ENCODE data around the gene OR10G3.

Gene OR10G3

DNA sequence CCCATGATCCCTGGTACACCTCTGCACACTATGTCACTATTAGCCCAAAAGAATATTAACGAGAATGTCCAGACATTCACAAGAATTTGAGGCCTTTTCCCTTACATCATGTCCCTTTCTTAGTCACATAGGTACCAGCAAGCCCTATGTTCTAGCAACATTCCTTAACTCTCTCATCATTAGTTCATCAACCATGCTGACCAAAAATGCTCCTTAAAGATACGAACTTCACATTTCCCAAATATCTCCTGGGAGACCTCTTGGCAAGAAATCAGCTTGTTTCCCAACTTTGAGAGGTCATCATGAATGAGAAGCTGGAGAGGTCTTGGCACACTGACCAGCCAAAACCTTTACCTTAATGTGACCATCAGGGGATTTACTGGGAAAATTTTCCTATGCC, 58.4 kb downstream of the OR10G3 start:
- Histone ChIP-seq H3K27ac (ENCODE audit: low read length) (no peak overlapping the region), H3K9ac (ENCODE audit: low read length) (no peak overlapping the region), H3K27me3 (ENCODE audit: control insufficient read depth, insufficient read depth, low read length) (no peaks in the 10 kb centered on the region), H3K4me1 (ENCODE audit: control insufficient read depth, low read depth, low read length) (peaks cover 30% of the 10 kb centered on the region), H3K9me3 (ENCODE audit: control insufficient read depth, low read depth, low read length) (no peaks in the 10 kb centered on the region), H3K4me3 (ENCODE audit: low read length) (no peak overlapping the region), H3K36me3 (ENCODE audit: control insufficient read depth, low read depth, low read length) (peaks cover 47% of the 10 kb centered on the region)

DNA sequence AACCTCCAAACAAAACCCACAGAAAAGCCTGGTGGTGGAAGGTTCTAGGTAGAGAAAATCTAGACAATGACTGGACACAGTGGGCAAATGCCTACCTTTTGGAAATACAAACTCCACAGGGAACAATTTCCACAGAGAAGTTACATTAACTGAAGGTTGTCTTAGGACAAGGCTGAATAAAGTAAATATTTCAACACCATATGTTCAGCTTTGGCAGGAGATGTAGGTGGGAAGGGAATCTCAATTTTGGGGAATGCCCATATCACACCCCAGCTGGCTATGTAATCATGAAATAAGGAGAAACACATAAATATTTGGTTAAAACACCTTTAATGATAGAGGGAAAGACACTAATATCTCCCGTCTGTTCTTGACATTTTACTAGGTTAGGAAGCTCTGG, 59.1 kb downstream of the OR10G3 start:
- no peak overlapping the region for H3K27ac ChIP-seq (ENCODE audit: low read length)
- H3K4me1 ChIP-seq (ENCODE audit: control insufficient read depth, low read depth, low read length) = peaks cover 30% of the 10 kb centered on the region
- no peaks in the 10 kb centered on the region for H3K9me3 ChIP-seq (ENCODE audit: control insufficient read depth, low read depth, low read length)
- H3K27me3 ChIP-seq (ENCODE audit: control insufficient read depth, insufficient read depth, low read length) = no peaks in the 10 kb centered on the region
- H3K36me3 ChIP-seq (ENCODE audit: control insufficient read depth, low read depth, low read length) = peaks cover 47% of the 10 kb centered on the region
- H3K9ac ChIP-seq (ENCODE audit: low read length) = no peak overlapping the region
- H3K4me3 ChIP-seq (ENCODE audit: low read length) = no peak overlapping the region

DNA sequence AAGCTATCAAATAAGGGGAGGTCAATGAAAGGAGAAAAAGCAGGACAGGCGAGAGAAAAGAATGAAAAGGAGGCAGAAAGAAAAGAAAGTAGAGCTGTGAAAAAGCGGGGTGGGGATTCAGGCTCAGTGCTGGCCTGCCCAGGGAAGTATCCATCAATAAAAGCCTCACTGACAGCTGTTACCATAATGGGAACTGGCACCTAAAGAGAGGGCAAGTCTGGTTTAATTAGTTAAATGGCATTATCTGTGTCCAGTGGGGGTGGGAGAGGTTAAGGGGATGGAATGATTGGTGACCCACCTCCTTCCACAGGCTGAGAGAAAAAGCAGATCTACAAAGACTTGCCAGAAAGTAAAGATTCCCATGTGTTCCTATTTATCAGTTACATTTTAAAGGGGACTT, 61.2 kb downstream of the OR10G3 start:
- Histone ChIP-seq H3K27me3 (ENCODE audit: control insufficient read depth, insufficient read depth, low read length) (no peaks in the 10 kb centered on the region), H3K4me3 (ENCODE audit: low read length) (no peak overlapping the region), H3K9ac (ENCODE audit: low read length) (no peak overlapping the region), H3K4me1 (ENCODE audit: control insufficient read depth, low read depth, low read length) (peaks cover 17% of the 10 kb centered on the region), H3K36me3 (ENCODE audit: control insufficient read depth, low read depth, low read length) (peaks cover 33% of the 10 kb centered on the region), H3K9me3 (ENCODE audit: control insufficient read depth, low read depth, low read length) (no peaks in the 10 kb centered on the region), H3K27ac (ENCODE audit: low read length) (no peak overlapping the region)
